AG09319 (cell line): ENCODE measurements around the gene INPP4B.

Source experiments
- DNase-seq: peaks from one replicate; pipeline ENCODE4 v3.0.0-alpha.2; 2010; ENCODE audit warnings: low read depth; ENCODE audit errors: extremely low read depth
- TF ChIP-seq, protein P1 (sequence below): IDR thresholded peaks from 2 replicates; pipeline ENCODE4 v1.5.1; 2011; ENCODE audit warnings: low read depth, mild to moderate bottlenecking, inconsistent platforms, low read length, moderate library complexity

INPP4B gene

DNA sequence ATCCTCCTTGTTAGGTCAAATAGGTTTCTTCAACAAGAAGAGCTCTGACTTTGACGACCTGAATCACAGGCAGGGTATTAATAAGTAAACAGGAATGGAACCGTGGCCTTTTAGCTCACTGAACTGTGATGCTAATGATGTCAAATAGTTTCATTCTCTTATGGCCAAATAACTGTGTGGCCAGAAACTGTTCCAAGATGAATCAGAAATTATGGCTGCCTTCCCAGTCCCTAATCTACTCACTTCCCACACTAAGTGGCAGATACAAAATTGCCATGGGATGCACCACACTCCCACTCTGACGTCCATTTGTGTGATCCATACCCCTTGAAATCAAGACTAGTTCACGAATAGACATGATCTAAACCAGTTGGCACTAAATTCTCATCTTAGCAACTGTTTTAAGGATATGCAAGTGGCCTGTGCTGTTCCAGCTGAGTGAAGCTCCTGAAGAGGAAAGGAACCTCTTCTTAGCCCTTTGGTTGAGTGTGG is 754.4 kb downstream of the INPP4B start:
- TF ChIP-seq, protein P1, sequence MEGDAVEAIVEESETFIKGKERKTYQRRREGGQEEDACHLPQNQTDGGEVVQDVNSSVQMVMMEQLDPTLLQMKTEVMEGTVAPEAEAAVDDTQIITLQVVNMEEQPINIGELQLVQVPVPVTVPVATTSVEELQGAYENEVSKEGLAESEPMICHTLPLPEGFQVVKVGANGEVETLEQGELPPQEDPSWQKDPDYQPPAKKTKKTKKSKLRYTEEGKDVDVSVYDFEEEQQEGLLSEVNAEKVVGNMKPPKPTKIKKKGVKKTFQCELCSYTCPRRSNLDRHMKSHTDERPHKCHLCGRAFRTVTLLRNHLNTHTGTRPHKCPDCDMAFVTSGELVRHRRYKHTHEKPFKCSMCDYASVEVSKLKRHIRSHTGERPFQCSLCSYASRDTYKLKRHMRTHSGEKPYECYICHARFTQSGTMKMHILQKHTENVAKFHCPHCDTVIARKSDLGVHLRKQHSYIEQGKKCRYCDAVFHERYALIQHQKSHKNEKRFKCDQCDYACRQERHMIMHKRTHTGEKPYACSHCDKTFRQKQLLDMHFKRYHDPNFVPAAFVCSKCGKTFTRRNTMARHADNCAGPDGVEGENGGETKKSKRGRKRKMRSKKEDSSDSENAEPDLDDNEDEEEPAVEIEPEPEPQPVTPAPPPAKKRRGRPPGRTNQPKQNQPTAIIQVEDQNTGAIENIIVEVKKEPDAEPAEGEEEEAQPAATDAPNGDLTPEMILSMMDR = no peak
- DNase-seq = peak; percentile 83

DNA sequence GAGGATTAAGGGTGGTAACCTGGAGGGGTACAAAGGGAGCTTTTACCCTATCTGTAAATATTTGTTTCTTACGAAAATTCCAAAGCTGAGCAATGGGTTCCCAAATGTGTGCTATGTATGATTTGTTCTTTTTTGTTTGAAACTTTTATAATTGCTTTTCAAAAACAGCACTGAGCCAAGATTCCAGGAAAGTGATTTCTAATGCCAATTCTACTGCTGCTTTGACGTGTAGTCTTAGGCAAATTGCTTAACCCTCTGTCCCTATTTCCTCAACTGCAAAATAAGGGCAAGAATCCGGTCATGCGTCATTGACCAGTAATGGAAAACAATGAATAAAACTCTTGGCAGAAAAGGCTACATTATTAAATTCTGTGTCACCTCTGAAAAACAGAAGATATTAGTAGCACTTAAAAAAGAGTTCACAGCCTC is 755.0 kb downstream of the INPP4B start:
- TF ChIP-seq, protein P1 = no peak
- peak; percentile 92 for DNase-seq

DNA sequence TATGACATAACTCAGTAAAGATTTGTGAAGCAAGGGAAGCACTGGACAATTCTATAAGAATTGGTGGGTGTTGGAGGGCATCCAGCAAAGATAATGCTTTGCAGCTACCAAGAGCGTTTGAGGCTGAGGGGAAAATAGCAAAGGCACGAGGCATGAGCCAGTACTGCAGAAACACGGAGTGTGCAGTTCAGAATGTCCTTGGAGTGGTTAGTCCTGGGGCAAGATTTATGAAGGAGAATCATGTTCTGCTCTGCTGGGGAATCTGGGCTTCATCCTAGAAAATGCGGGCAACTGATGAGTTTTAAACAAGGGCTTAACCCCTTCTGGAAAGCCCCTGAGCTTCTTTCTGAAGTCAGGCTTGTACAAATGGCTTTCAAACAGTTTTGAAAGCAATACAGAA is 757.2 kb downstream of the INPP4B start:
- DNase-seq = no peak
- TF ChIP-seq, protein P1 = no peak

DNA sequence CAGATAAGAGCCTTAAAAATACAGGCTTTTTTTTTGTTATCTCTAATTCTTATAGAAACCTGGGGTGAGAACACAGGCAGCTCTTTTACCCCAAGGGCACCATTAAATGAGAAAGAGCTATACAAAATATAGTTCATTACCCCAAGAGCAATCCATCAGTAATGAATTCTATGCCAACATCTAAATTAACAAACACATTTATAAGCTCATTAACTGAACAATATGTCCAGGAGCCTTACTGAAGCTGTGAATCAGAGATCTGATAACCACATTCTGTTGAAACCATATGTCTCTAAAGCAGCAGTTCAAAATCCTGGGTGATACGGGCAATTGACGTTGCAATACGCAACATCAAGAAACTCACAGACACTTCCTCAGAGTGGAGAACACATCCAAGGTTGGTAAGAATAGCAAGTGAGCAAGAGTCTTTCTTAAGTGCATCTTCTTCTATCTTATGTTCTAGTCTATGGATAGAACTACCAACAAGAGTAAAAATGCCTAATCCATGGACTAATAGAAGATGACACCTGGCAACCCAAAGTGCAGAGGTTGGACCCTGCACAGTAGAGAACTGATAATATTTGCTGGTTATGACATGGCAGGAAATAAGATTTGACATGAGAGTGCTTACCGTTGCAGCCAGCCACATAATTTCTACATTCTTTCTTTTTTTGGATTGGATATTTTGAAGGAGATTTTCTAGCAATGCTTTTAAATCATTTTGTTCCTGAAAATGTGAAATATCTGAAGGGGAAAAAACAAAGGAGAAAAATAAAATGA is 760.4 kb downstream of the INPP4B start:
- no peak for DNase-seq
- TF ChIP-seq, protein P1 = no peak

DNA sequence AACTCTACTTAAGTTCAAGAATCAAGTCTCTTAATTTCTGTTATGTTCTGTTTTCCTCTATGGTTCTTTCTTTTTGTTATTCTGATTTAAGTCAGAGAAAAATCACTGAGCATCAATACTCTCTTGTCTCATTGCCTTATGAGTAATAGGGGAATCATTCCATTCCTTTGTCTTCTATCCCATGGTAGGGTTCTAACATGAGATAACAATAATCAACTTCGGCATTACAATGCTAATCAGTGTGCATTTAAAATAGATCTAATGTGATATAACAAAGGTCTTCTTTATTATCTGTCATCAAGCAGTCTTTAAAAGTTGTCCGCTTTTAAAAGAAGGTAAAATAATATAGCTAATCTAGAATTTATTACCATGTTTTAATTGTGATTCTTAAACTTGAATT is 762.8 kb downstream of the INPP4B start:
- TF ChIP-seq, protein P1 = no peak
- no peak for DNase-seq

DNA sequence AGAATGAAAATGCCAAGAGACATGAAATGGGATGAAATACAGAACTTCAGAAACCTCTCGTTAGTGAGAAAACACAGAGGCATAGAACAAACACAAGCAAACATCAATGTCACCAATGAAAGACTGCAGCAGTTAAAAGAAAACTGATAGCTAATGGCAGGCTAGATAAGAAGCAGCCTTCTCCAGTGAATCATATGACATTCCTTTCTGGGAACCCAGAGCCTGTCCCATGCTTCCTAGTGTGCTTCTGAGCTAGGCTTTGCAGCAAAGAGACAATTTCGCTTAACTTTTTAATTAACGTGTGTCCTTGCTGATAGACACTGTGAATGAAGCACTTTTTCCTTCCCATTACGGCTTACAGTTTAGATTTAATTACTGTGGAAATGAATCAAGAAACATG is 765.1 kb downstream of the INPP4B start:
- DNase-seq = no peak
- TF ChIP-seq, protein P1 = no peak

DNA sequence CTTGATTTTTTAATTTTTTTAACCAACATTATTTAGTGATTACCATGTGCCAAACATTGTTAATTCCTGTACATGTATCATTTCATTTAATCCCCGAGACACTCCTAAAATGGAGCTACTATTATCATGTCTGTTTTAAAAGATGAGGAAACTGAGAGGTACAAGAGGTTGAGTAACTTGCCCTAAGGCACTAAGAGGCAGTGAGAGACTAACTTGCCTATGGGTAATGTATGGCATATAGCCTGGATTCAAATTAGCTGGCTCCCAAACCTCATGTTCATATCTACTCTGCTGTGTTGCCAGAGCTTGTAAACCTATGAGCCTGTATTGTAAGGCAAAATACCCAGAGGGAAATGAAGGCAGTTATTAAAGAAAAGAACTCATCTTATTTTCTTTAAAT is 766.1 kb downstream of the INPP4B start:
- DNase-seq = no peak

More for the DNA sequence above, 766.1 kb downstream of the INPP4B start:
- TF ChIP-seq, protein P1 = no peak
